ENCODE measurements around the gene CORO7. TPM values are rescaled to one million over a fixed set of nuclear protein-coding genes. Genes with fewer than 3 reads are reported as not detected.

Gene CORO7
- total RNA-seq, 1 donor from 2014 or later: 52.4 TPM

DNA sequence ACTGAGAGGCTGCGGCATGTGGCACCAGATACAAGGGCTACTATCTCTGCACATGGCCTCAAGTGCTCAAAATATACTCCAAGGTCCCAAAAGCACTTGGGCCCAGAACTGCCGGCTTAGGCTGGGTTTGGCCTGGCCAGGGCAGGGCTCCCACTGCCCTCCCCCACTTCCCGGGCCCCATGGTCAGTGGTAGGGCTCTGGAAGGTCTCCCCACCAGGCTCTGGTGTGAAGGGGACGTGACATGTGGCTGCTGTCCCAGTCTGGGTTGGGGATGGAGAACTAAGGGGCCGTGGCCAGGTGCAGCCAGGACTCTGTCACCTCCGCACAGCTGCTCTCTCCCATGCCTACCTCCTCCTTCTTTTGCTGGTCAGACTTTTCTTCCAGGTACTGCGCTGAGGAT is 59.6 kb downstream of the CORO7 start:
- Histone ChIP-seq H3K4me1 (no peaks in the 10 kb centered on the region), H3K27ac (no peak overlapping the region), H3K27me3 (no peaks in the 10 kb centered on the region), H3K4me3 (no peak overlapping the region), H3K36me3 (peaks cover 22% of the 10 kb centered on the region), H3K9me3 (no peaks in the 10 kb centered on the region)
- no peak for ATAC-seq
- no peak for TF ChIP-seq CTCF (IDR thresholded peaks at IDR 0.05)
- intact Hi-C loops (cut with DNase I): loop anchor here (5.0 kb wide), 1 partner anchor 45 kb away; no protein-coding TSS in a partner anchor
- DNase-seq: no peak

GRCh38 chr16:4354512-4355409 is 61.6 kb downstream of the CORO7 start:
- ATAC-seq: no peak
- Histone ChIP-seq H3K9me3 (no peaks in the 10 kb centered on the region), H3K27ac (no peak overlapping the region), H3K4me1 (peaks cover 7% of the 10 kb centered on the region), H3K36me3 (peaks cover 11% of the 10 kb centered on the region), H3K27me3 (no peaks in the 10 kb centered on the region), H3K4me3 (no peak overlapping the region)
- DNase-seq: no peak
- no peak for TF ChIP-seq CTCF (IDR thresholded peaks at IDR 0.05)
- intact Hi-C loops (cut with DNase I): loop anchor here (5.0 kb wide), 1 partner anchor 48 kb away; no protein-coding TSS in a partner anchor

- no peaks in the 10 kb centered on the region for H3K9me3 ChIP-seq
- intact Hi-C loops (cut with DNase I): no loop called here
- DNase-seq (no peak), ATAC-seq (no peak)
- no peak overlapping the region for H3K27ac ChIP-seq
- peaks cover 14% of the 10 kb centered on the region for H3K4me1 ChIP-seq
- no peaks in the 10 kb centered on the region for H3K27me3 ChIP-seq
- peaks cover 11% of the 10 kb centered on the region for H3K36me3 ChIP-seq
- no peak for TF ChIP-seq CTCF (IDR thresholded peaks at IDR 0.05)
- no peak overlapping the region for H3K4me3 ChIP-seq
Observed at GRCh38 chr16:4353675-4354074, 62.7 kb downstream of the CORO7 start.

GRCh38 chr16:4352843-4353242 is 63.6 kb downstream of the CORO7 start:
- Histone ChIP-seq H3K4me1 (peaks cover 17% of the 10 kb centered on the region), H3K9me3 (no peaks in the 10 kb centered on the region), H3K27me3 (no peaks in the 10 kb centered on the region), H3K27ac (no peak overlapping the region), H3K4me3 (no peak overlapping the region), H3K36me3 (peaks cover 11% of the 10 kb centered on the region)
- DNase-seq (no peak), ATAC-seq (no peak)
- no peak for TF ChIP-seq CTCF (IDR thresholded peaks at IDR 0.05)
- intact Hi-C loops (cut with DNase I): no loop called here

DNA sequence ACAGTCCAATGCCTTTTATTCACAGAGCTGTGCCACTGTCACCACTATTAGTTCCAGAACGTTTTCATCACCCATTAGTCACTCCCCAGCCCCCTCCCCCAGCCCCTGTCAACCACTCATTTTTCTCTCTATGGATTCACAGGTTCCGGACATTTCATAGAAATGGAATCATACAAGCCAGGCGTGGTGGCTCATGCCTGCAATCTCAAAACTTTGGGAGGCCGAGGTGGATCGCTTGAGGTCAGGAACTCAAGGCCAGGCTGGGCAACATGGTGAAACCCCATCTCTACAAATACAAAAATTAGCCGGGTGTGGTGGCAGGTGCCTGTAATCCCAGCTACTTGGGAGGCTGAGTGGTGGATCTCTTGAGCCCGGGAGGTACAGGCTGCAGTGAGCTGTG is 64.5 kb downstream of the CORO7 start:
- Histone ChIP-seq H3K4me1 (peaks cover 27% of the 10 kb centered on the region), H3K36me3 (peaks cover 11% of the 10 kb centered on the region), H3K9me3 (no peaks in the 10 kb centered on the region), H3K4me3 (no peak overlapping the region), H3K27ac (no peak overlapping the region), H3K27me3 (no peaks in the 10 kb centered on the region)
- no peak for TF ChIP-seq CTCF (IDR thresholded peaks at IDR 0.05)
- ATAC-seq (no peak), DNase-seq (no peak)
- intact Hi-C loops (cut with DNase I): no loop called here
